22Rv1 (cell line): Measurements from ENCODE around the gene CAPN11.
A peak's percentile ranks its signal among the peaks of the same experiment; 100 is the strongest.

ENCODE experiments used
- H3K27ac ChIP-seq: fragments of 450-650 bp; 2 replicates; pipeline ENCODE4 v1.5.1; 2017
- ZFX ChIP-seq: fragments of 450-650 bp; IDR thresholded peaks from 2 replicates; pipeline ENCODE4 v1.6.1; 2017; ENCODE audit warnings: antibody characterized with exemption, borderline replicate concordance
- TF ChIP-seq, protein P1 (sequence below): fragments of 450-650 bp; IDR thresholded peaks from 2 replicates; pipeline ENCODE4 v1.5.1; 2017; ENCODE audit warnings: mild to moderate bottlenecking

The CAPN11 gene

DNA sequence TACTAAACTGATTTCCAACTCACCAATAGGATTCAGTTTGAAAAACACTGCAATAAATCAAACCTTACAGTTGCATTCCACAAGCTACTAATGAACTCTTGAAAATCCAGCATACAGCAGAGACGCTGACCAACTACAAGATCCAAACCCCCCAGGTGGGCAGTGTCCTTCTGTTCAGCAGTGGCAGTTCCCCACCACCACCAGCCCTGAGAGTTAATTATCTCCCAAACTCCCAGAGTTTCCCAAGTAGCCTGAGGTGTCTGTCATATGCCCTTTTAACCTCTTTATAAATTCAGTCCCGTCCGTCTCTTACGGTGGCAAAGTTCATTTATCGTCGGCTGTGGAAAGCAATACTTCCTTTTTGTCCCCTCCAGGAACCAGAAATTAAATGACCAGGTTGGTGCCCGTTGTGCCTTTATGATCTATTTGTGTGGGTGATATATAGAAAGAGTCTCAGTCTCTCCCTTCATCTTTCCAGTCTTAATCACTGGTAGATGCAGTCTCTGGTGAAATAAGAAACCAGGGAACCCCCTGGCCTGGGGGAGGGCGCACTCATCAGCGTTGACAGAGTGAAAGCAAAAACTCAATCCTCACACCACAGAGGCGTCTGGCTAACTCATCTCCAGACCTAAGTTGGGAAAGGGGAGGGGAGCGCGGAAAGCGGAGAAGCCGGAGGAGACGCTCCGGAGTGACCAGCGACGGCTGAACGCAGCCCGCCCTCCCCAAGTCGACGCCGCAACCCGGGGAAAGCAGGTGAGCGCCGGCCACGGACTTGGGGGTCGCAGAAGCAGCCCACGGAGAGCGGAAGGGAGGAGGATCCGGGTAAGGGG lies 32.1 kb upstream of the CAPN11 start:
- TF ChIP-seq, protein P1, sequence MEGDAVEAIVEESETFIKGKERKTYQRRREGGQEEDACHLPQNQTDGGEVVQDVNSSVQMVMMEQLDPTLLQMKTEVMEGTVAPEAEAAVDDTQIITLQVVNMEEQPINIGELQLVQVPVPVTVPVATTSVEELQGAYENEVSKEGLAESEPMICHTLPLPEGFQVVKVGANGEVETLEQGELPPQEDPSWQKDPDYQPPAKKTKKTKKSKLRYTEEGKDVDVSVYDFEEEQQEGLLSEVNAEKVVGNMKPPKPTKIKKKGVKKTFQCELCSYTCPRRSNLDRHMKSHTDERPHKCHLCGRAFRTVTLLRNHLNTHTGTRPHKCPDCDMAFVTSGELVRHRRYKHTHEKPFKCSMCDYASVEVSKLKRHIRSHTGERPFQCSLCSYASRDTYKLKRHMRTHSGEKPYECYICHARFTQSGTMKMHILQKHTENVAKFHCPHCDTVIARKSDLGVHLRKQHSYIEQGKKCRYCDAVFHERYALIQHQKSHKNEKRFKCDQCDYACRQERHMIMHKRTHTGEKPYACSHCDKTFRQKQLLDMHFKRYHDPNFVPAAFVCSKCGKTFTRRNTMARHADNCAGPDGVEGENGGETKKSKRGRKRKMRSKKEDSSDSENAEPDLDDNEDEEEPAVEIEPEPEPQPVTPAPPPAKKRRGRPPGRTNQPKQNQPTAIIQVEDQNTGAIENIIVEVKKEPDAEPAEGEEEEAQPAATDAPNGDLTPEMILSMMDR: no peak
- no peak for TF ChIP-seq ZFX

DNA sequence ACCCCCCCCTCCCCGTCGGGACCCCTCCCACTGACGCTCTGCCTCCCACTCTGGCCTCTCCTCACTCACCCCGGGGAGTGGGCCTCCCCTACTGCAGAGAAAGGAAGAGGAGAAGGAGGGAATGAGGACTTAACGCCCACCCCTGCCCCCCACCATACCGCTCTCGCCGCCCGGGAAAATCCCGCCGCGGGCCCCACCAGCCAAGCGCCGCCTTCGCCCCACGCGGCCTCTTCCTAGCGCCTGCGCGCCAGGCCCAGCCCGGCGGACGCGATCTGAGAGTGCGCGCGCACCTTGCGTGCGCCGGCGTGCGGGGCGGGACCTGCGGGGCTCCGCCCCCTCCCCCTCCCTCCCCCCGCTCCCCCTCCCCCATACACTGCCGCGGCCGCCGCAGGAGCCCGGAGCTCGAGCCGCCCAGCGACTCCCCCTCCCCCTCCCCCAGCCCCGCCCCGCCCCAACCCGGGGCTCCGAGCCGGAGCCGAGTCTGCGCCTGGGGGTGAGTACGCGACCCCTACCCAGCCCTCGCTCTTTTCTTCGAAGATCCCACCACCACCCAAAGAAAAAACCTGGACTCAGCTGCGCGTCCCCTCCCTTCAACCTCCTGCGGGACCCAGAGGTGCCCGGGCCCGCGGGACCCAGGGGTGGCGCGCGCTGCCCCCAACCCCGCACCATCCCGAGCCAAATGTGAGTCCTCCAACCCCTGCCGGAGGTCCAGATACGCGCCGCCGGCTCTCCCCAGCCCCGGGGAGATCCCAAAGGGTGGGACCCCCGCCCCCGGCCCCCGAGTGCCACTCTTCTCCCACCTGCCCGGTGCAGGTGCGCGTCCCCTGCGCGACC lies 31.2 kb upstream of the CAPN11 start, which contains the start of the genes MRPL14 and TMEM63B:
Gene MRPL14, minus strand, starts transcription at position 267 of the 834 bp plus-strand sequence. CDS start 10,841 bp downstream, outside the sequence.
Gene TMEM63B, plus strand, starts transcription at position 369 of the 834 bp plus-strand sequence. CDS start 7,031 bp downstream, outside the sequence.
- peak within 1 kb of the TSS; percentile 61 for H3K27ac ChIP-seq
- TF ChIP-seq, protein P1: no peak
- no peak for TF ChIP-seq ZFX

More for the DNA sequence above, 32.1 kb upstream of the CAPN11 start:
- H3K27ac ChIP-seq: peak overlapping the region; percentile 61

DNA sequence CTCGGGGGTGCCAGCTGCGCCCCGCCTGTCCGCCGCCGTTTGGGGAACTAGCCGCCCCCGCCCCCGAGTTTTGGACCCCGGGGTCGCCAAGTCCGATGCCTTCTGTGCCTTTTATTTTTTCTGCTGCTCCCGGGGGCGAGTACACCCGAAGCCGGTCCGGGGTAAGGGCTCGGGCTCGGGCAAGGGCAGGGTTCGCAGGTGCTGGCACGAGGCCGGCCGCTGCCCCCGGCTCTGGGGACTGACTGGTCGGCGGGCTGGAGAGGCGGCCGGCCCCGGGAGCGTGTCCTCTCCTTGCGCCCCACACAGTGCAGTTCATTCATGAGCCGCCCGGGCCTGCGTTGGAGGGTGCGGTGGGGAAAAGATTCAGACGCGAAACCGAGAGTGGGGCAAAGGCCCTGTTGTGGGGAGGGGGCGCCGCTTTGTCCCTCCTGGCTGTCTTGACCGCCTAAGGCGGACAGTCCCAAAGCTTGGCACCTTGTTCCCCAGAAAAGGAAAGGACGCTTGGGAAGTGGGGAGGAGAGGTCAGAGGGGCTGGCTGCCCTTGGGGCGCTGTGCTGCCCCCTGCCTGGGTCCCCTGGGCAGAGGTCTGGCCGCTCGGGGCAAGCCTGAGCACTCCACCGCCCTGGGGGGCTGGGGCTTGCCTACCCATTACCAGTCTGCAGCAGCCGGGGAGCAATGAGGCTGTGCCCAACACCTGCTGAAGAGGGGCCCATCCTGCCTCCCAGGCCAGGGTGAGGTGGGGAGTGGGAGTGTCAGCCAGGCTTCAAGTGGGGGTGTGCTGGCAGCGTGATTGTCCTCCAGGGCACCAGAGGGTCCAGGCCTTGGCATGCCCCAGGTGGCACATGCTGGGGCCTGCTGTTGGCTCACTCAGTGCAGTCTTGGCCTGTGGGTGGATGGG lies 30.4 kb upstream of the CAPN11 start:
- TF ChIP-seq, protein P1: no peak
- no peak for TF ChIP-seq ZFX
- H3K27ac ChIP-seq: peak overlapping the region; percentile 61

DNA sequence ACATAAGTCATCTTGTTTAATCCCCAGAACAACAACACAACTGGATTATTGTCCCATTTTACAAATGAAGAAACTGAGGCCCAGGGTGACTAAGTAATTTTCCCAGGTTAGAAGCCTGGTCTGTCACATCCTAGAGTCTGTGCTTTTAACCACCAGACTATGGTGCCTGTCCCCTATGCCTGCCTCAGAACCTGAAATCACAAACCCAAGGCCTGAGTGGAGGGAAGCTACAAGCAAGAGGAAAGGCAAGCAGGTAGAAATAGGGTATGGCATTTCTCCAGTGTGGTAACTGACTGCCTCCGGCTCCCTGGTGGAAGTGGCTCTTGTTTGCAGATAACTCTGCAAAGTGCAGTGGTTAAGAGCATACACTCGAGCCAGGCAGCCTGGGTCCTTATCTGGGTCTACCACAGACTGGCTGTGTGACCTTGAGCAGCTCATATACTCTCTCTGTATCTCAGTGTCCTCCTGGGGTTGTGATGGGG lies 28.7 kb upstream of the CAPN11 start:
- TF ChIP-seq ZFX: no peak
- TF ChIP-seq, protein P1: no peak

DNA sequence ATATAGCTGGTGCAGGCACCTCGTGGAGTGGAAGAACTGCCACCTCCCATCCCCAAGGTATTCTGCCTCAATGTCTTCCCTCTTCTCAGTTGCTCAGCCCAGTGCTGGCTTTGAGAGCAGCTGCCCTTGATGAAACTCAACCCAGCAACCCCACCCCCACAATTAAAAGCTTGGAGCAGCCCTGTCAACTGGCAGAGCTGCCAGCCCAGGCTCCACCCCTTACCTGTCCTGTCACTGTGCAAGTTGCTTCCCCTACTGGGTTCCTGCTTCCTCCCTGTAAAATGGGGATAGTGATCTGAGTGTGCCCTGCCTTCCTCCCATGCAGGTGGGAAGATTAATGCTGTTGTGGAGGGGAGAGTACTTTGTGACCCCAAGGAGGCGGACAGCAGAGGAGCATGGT lies 26.7 kb upstream of the CAPN11 start:
- H3K27ac ChIP-seq: peak overlapping the region; percentile 50
- TF ChIP-seq, protein P1: no peak
- TF ChIP-seq ZFX: no peak

More for the DNA sequence above, 28.7 kb upstream of the CAPN11 start:
- H3K27ac ChIP-seq: no peak overlapping the region; the same call in 1 of the 2 replicates

DNA sequence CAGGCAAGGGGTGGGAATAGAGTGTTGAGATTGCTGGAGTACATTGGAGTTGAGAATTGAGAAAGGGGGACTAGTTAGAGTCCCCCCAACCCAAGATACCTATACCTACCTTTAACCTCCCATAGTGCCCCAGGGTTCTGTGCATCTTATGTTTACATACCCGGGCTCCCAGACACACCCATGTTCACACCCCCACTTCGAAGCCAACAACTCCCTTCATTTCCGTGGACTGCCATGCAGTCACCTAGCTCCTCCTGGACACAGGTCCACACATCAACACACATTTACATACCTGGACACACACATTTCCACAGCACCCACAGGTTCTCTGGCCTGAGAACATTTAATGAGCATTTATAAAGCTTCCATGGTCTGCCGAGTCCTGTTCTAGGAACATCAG lies 26.1 kb upstream of the CAPN11 start:
- TF ChIP-seq, protein P1: no peak
- no peak for TF ChIP-seq ZFX

More for the DNA sequence above, 26.1 kb upstream of the CAPN11 start:
- peak overlapping the region; percentile 50 for H3K27ac ChIP-seq
